PFSK-1 (cell line): ENCODE data around the gene MUCL3.

Source experiments
- POLR2AphosphoS5 ChIP-seq: IDR thresholded peaks from 2 replicates; pipeline ENCODE4 v1.6.1; 2012; ENCODE audit warnings: low read depth, mild to moderate bottlenecking, control low read depth, low read length, moderate library complexity
- SIN3A ChIP-seq: IDR thresholded peaks from 2 replicates; pipeline ENCODE4 v1.6.1; 2012; ENCODE audit warnings: mild to moderate bottlenecking, low read length, moderate library complexity, borderline replicate concordance; ENCODE audit not compliant: insufficient read depth
- TAF1 ChIP-seq: IDR thresholded peaks from 2 replicates; pipeline ENCODE4 v1.6.1; 2012; ENCODE audit warnings: low read length, control low read depth, borderline replicate concordance; ENCODE audit not compliant: insufficient read depth

- no peak for TF ChIP-seq SIN3A
- no peak for TF ChIP-seq POLR2AphosphoS5
- TF ChIP-seq TAF1: no peak
These were observed 8.7 kb upstream of the MUCL3 start, which contains the start of gene SFTA2 for GRCh38 chr6:30931969-30932645.
